ENCODE data around the gene NFIX. TPM values are rescaled to one million over a fixed set of nuclear protein-coding genes. Genes with fewer than 3 reads are reported as not detected.

The NFIX gene
- total RNA-seq, 1 experiment from 2014 or later, result 8.3 TPM

GRCh38 chr19:13020002-13020414, 24.7 kb downstream of the NFIX start:
- no peak for DNase-seq (ENCODE audit: low read depth)

- peak; percentile 63 for DNase-seq (ENCODE audit: low read depth)
Observed at GRCh38 chr19:13022111-13022858, 27.0 kb downstream of the NFIX start.

GRCh38 chr19:13022859-13023636, 27.8 kb downstream of the NFIX start:
- DNase-seq (ENCODE audit: low read depth), result peak; percentile 91

GRCh38 chr19:13023656-13024055, 28.4 kb downstream of the NFIX start:
- no peak for DNase-seq (ENCODE audit: low read depth)

GRCh38 chr19:13024126-13024950, 29.1 kb downstream of the NFIX start:
- DNase-seq (ENCODE audit: low read depth), result no peak

GRCh38 chr19:13024951-13025697, 29.8 kb downstream of the NFIX start:
- no peak for DNase-seq (ENCODE audit: low read depth)

- no peak for DNase-seq (ENCODE audit: low read depth)
Observed at GRCh38 chr19:13025819-13026456, 30.7 kb downstream of the NFIX start.

- DNase-seq (ENCODE audit: low read depth), result peak; percentile 61
Observed at GRCh38 chr19:13026462-13027370, 31.4 kb downstream of the NFIX start.

GRCh38 chr19:13027557-13027956, 32.3 kb downstream of the NFIX start:
- DNase-seq (ENCODE audit: low read depth), result no peak

GRCh38 chr19:13028027-13028426, 32.8 kb downstream of the NFIX start:
- DNase-seq (ENCODE audit: low read depth), result no peak

- no peak for DNase-seq (ENCODE audit: low read depth)
Observed at GRCh38 chr19:13029301-13029880, 34.1 kb downstream of the NFIX start.

- no peak for DNase-seq (ENCODE audit: low read depth)
Observed at GRCh38 chr19:13029893-13030292, 34.6 kb downstream of the NFIX start.

- no peak for DNase-seq (ENCODE audit: low read depth)
Observed at GRCh38 chr19:13031917-13032623, 36.8 kb downstream of the NFIX start.

- no peak for DNase-seq (ENCODE audit: low read depth)
Observed at GRCh38 chr19:13032837-13033236, 37.6 kb downstream of the NFIX start.

- no peak for DNase-seq (ENCODE audit: low read depth)
Observed at GRCh38 chr19:13033244-13033643, 38.0 kb downstream of the NFIX start.

- peak; percentile 70 for DNase-seq (ENCODE audit: low read depth)
Observed at GRCh38 chr19:13033819-13034611, 38.7 kb downstream of the NFIX start.

GRCh38 chr19:13034636-13035035, 39.4 kb downstream of the NFIX start:
- no peak for DNase-seq (ENCODE audit: low read depth)

GRCh38 chr19:13035820-13036365, 40.6 kb downstream of the NFIX start:
- no peak for DNase-seq (ENCODE audit: low read depth)
